ENCODE measurements around the gene PPP1R36.

DNA sequence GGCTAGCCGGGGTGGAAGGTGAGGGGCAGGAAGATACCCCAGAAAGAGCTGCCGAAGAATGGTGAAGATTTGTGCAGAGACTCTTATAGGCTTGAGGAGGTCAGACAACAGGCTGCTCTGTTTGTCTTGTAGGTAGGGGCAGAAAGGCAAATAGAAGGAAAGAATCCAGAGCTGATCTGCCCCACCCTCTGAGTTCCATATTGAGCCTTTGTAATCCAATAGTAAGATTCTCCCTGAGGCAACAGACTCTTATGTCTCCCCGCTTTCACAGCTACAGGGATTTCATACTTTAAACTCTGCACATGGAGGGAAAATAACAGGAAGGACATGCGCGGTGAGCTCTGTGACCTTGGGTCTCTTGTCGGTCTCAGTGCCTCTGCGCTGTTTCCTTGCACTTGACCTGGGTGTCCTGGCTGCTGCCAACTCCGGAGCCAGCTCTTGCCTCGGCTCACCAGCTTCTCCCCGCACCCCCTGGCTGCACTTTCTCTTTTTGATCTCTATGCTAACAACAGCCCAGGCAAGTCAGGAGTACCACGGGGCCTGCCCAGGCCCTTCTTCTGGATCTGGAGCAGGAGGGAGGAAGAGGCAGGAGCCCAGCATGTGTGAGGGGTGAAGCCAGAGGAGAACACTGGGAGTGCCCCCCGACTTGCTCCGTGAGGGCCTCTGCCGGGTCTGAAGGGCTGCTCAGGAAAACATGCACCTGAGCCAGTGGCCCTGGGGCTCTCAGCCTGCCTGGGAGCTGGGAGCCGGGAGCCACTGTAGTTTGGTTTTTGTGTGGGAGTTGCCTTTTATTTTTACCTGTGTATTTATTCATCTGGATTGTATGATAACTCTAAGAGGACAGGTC, 75.8 kb downstream of the PPP1R36 start:
- TF ChIP-seq POLR2A (IDR thresholded peaks at IDR 0.05): no peak
- TF ChIP-seq CTCF (IDR thresholded peaks at IDR 0.05): no peak
